ENCODE data around the gene NOS1. TPM values are rescaled to one million over a fixed set of nuclear protein-coding genes. Genes with fewer than 3 reads are reported as not detected.

NOS1 gene
- total RNA-seq, 1 donor from 2014 or later: 0.05 TPM

DNA sequence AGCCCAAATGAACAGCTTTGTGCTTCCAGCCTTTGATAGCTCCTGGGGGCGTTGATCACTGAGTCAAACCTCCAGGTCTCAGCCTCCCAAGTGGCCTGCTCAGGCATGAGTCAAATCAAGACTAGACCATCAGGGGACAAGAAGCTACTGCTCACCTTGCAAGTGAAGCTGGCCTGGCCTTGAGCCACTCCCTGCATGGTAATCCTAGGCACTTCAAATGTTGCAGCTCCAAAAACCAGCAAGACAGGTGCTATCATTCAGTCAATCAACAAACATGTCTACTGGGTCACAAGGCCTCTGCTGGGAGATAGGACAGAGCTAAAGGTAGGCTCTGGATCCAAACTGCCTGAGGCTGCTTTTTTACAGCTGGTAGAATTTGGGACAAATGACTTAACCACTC lies 33.1 kb upstream of the NOS1 start:
- no peaks in the 10 kb centered on the region for H3K9me3 Mint-ChIP-seq (ENCODE audit: unreplicated experiment)

DNA sequence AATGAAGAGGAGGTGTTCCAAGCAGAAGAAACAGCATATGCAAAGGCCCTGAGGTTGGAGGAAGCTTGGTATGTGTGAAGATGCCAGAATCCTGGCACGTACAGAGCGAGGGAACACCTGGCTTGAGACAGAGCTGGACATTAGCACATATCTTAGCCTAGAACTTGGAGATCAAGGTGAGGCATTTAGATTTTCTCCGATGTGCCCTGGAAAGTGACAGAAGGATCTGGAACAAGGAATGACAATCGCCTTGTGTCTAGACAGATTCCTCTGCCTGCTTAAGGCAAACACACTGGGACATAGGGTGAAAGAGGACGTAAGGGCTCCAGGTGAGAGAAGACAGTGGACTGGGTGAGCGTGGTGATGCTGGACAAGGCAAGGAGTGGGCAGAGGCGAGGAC lies 32.2 kb upstream of the NOS1 start:
- Mint-ChIP-seq H3K4me1 (ENCODE audit: unreplicated experiment) (no peaks in the 10 kb centered on the region), H3K4me3 (ENCODE audit: unreplicated experiment) (no peak overlapping the region), H3K36me3 (ENCODE audit: unreplicated experiment) (no peaks in the 10 kb centered on the region), H3K27ac (ENCODE audit: unreplicated experiment) (no peak overlapping the region), H3K9me3 (ENCODE audit: unreplicated experiment) (no peaks in the 10 kb centered on the region), H3K27me3 (ENCODE audit: unreplicated experiment) (no peaks in the 10 kb centered on the region)
- TF ChIP-seq, protein P1, sequence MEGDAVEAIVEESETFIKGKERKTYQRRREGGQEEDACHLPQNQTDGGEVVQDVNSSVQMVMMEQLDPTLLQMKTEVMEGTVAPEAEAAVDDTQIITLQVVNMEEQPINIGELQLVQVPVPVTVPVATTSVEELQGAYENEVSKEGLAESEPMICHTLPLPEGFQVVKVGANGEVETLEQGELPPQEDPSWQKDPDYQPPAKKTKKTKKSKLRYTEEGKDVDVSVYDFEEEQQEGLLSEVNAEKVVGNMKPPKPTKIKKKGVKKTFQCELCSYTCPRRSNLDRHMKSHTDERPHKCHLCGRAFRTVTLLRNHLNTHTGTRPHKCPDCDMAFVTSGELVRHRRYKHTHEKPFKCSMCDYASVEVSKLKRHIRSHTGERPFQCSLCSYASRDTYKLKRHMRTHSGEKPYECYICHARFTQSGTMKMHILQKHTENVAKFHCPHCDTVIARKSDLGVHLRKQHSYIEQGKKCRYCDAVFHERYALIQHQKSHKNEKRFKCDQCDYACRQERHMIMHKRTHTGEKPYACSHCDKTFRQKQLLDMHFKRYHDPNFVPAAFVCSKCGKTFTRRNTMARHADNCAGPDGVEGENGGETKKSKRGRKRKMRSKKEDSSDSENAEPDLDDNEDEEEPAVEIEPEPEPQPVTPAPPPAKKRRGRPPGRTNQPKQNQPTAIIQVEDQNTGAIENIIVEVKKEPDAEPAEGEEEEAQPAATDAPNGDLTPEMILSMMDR (IDR thresholded peaks at IDR 0.05): no peak
- DNase-seq (ENCODE audit: extremely low spot score, unreplicated experiment): no peak

More for the DNA sequence above, 33.1 kb upstream of the NOS1 start:
- Mint-ChIP-seq H3K27me3 (ENCODE audit: unreplicated experiment) (no peaks in the 10 kb centered on the region), H3K36me3 (ENCODE audit: unreplicated experiment) (no peaks in the 10 kb centered on the region), H3K4me1 (ENCODE audit: unreplicated experiment) (no peaks in the 10 kb centered on the region), H3K27ac (ENCODE audit: unreplicated experiment) (no peak overlapping the region), H3K4me3 (ENCODE audit: unreplicated experiment) (no peak overlapping the region)
- DNase-seq (ENCODE audit: extremely low spot score, unreplicated experiment): no peak
- TF ChIP-seq, protein P1 (IDR thresholded peaks at IDR 0.05): no peak

DNA sequence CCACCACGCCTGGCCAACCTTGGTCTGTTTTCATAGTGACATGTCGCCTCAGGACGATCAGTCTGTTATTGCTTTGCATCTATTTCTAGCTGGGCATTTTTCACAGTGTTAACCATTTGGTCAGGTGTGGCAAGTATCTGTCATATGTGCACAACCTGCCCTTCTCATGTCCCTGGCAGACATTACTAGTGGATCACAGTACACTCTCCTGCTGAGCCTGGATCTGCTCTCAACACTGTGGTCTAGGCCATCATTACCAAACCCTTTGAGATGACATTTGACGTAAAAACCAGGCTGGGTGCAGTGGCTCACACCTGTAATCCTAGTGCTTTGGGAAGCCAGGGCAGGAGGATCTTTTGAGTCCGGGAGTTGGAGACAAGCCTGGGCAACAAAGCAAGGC lies 29.4 kb upstream of the NOS1 start:
- H3K4me3 Mint-ChIP-seq (ENCODE audit: unreplicated experiment): no peak overlapping the region
- no peaks in the 10 kb centered on the region for H3K36me3 Mint-ChIP-seq (ENCODE audit: unreplicated experiment)
- DNase-seq (ENCODE audit: extremely low spot score, unreplicated experiment): no peak
- H3K27me3 Mint-ChIP-seq (ENCODE audit: unreplicated experiment): no peaks in the 10 kb centered on the region
- no peaks in the 10 kb centered on the region for H3K9me3 Mint-ChIP-seq (ENCODE audit: unreplicated experiment)
- no peaks in the 10 kb centered on the region for H3K4me1 Mint-ChIP-seq (ENCODE audit: unreplicated experiment)
- H3K27ac Mint-ChIP-seq (ENCODE audit: unreplicated experiment): no peak overlapping the region
- TF ChIP-seq, protein P1 (IDR thresholded peaks at IDR 0.05): no peak

DNA sequence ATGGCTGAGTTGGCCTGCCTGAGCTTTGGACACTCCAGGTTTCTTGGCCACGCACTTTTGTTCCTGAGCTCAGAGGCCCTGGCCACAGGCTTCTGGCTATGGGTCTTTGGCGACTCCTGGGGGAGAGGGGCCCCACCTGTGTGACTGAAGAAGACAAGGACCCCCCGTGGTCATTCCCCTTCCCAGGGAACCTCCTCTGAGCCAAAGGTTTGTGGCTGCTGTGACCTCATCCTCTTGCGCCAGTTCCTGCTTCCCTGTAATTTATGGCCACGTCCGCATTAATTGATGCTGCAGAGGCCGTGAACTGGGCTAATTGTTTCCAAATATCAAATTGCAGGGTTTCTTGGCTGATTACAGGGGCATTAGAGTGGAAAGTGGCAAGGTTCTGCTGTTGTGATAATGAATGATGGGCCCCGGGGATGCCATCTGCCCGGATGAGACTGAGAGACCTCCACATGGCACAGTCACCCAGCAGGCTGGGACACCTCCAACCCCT lies 27.6 kb upstream of the NOS1 start:
- no peak overlapping the region for H3K27ac Mint-ChIP-seq (ENCODE audit: unreplicated experiment)
- H3K27me3 Mint-ChIP-seq (ENCODE audit: unreplicated experiment): no peaks in the 10 kb centered on the region
- DNase-seq (ENCODE audit: extremely low spot score, unreplicated experiment): no peak
- no peaks in the 10 kb centered on the region for H3K4me1 Mint-ChIP-seq (ENCODE audit: unreplicated experiment)
- TF ChIP-seq, protein P1 (IDR thresholded peaks at IDR 0.05): no peak
- H3K9me3 Mint-ChIP-seq (ENCODE audit: unreplicated experiment): no peaks in the 10 kb centered on the region
- H3K4me3 Mint-ChIP-seq (ENCODE audit: unreplicated experiment): no peak overlapping the region
- no peaks in the 10 kb centered on the region for H3K36me3 Mint-ChIP-seq (ENCODE audit: unreplicated experiment)

DNA sequence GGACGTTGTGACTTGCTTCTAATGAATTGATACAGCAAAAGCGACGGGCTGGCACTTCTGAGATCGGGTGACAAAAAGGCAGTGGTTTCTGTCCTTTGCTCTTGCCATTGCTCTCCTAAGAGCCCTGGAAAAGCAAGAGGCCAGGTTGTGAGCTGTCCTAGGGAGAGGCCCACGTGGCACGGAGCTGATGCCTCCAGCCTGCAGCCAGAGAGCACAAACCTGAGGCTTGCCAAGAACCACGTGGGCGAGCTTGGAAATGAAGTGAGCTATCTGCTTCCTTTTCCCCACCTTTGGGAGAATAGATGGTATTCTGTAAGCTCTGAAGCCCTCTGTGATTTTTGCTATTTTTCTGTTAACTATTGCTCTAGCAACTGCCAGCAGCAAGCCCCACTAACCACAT lies 26.4 kb upstream of the NOS1 start:
- Mint-ChIP-seq H3K9me3 (ENCODE audit: unreplicated experiment) (no peaks in the 10 kb centered on the region), H3K4me1 (ENCODE audit: unreplicated experiment) (no peaks in the 10 kb centered on the region), H3K27me3 (ENCODE audit: unreplicated experiment) (no peaks in the 10 kb centered on the region), H3K4me3 (ENCODE audit: unreplicated experiment) (no peak overlapping the region), H3K27ac (ENCODE audit: unreplicated experiment) (no peak overlapping the region), H3K36me3 (ENCODE audit: unreplicated experiment) (no peaks in the 10 kb centered on the region)
- TF ChIP-seq, protein P1 (IDR thresholded peaks at IDR 0.05): no peak
- no peak for DNase-seq (ENCODE audit: extremely low spot score, unreplicated experiment)

Measured in osteocyte (in vitro differentiated cells).